VCaP (cell line): ENCODE data around the gene ZNF443.
"Not testable (repeated sequence)": the region's sequence is repeated elsewhere in the genome, so short reads cannot be mapped to it uniquely, and the experiment has no call there.

Experiments
- H3K27ac ChIP-seq: fragments of 450-650 bp; 2 replicates; pipeline ENCODE4 v1.5.1; 2017
- TF ChIP-seq, protein P1 (sequence below): fragments of 450-650 bp; conservative IDR thresholded peaks from 2 replicates; pipeline ENCODE4 v1.5.1; 2017; ENCODE audit warnings: mild to moderate bottlenecking, moderate library complexity

Gene ZNF443

DNA sequence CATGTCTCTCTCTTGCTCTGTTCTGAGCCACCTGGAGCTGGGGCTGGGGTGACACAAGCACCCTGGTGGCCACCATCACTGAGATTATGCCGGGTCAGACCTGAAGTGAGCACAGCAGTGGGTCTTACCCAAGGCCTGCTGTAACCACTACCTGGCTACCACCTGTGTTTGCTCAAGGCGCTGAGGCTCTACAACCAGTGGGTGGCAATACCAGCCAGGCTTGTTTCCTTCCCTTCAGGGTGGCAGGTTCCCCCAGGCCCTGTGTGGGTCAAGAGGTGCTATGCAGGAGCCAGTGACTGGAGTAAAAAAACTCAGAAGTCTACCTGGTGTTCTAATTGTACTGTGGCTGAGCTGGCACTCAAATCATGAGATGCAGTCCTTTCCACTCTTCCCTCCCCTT lies 8.0 kb upstream of the ZNF443 start:
- no peak overlapping the region for H3K27ac ChIP-seq
- TF ChIP-seq, protein P1, sequence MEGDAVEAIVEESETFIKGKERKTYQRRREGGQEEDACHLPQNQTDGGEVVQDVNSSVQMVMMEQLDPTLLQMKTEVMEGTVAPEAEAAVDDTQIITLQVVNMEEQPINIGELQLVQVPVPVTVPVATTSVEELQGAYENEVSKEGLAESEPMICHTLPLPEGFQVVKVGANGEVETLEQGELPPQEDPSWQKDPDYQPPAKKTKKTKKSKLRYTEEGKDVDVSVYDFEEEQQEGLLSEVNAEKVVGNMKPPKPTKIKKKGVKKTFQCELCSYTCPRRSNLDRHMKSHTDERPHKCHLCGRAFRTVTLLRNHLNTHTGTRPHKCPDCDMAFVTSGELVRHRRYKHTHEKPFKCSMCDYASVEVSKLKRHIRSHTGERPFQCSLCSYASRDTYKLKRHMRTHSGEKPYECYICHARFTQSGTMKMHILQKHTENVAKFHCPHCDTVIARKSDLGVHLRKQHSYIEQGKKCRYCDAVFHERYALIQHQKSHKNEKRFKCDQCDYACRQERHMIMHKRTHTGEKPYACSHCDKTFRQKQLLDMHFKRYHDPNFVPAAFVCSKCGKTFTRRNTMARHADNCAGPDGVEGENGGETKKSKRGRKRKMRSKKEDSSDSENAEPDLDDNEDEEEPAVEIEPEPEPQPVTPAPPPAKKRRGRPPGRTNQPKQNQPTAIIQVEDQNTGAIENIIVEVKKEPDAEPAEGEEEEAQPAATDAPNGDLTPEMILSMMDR: no peak

DNA sequence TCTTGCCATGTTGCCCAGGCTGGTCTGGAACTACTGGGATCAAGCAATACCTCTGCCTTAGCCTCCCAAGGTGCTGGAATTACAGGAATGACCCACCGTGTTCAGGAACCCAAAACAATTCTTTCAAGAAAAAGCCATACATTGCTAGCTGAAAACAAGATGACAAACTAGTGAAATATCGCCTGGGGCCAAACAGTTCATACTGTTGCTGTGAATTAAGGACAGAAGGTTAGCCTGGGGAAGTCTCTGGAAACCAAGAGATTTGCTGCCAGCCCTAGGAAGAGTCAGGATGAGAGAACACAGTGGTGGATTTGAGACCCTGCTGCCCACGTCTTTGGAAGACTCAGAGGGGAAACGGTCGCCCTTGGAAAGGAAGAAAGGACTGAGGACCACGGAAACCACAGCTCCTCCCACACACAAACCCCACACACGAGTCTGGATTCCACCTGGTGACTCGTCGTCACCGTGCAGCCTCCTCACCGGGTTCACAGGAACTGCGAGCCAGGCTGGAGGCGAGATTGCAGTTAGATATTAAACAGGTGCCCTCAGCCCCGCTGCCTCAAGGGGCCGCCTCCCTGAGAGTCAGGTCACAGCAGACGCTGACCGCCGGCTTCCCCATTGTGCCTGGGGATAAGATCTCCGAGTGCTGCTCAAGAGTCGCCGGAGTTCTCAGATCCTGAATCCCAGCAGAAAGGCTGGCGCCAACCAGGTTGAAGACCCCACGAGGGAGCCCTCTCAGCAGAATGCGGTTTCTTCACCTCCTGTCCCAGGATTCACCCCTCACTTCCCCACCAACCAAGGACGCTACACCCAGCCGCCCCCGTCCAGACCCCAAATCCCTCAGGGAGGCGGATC lies 908 bp downstream of the ZNF443 start:
- peak overlapping the region; percentile 79 for H3K27ac ChIP-seq

DNA sequence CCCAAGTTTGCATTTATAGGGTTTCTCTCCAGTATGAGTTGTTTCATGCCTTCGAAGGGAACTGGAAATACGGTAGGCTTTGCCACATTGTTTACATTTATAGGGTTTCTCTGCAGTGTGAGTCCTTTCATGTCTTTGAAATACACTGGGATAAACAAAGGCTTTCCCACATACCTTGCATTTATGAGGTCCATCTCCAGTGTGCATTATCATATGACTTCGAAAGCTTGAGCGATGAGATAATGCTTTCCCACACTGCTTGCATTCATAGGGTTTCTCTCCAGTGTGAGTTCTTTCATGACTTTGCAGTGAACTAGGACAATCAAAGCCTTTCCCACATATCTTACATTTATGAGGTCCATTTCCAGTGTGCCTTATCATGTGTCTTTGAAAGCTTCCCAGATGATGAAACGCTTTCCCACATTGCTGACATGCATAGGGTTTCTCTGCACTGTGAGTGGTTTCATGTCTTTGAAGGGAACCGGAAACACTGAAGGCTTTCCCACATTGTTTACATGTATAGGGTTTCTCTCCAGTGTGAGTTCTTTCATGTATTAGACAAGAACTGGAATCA lies 10.0 kb downstream of the ZNF443 start:
- H3K27ac ChIP-seq: not testable (repeated sequence)

DNA sequence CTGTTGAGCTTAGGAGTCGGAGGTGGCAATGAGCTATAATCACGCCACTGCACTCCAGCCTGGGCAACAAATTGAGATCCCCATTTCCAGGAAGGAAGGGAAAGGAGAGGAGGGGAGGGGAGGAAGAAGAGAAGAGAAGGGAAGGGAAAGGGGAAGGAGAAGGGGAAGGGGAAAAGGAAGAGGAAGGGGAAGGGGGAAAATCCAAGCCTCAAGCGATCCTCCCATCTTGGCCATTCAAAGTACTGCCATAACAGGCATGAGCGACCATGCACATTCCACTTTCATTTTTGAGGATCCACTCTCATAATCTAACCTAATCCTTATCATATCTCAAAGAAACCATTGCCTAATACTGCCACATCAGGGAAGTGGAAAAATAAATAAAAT lies 14.9 kb downstream of the ZNF443 start:
- H3K27ac ChIP-seq: no peak overlapping the region
- TF ChIP-seq, protein P1: no peak

DNA sequence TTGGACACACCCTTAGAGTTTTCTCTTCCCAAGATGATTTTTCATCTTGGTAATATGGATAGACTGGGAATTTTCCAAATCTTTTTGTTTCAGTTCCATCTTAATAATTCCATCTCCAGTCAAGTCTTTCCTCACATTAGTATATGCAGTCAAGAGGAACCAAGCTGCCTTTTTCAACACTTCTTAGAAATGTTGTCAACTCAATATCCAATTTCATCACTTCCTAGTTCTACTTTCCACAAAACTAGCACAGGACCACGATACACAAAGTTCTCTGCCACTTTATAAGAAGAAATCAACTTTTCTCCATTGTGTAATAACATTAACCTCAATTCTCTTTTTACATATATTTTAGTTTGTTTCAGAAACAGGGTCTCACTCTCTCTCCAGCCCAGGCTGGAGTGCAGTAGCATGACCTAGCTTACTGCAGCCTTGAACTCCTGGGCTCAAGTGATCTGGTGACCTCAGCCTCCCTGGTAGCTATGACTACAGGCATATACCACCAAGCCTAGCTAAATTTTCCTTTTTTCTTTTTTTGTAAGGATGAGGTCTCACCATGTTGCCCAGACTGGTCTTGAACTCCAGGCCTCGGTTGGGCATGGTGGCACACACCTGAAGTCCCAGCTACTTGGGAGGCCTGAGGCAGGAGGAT lies 15.5 kb downstream of the ZNF443 start:
- TF ChIP-seq, protein P1: no peak

DNA sequence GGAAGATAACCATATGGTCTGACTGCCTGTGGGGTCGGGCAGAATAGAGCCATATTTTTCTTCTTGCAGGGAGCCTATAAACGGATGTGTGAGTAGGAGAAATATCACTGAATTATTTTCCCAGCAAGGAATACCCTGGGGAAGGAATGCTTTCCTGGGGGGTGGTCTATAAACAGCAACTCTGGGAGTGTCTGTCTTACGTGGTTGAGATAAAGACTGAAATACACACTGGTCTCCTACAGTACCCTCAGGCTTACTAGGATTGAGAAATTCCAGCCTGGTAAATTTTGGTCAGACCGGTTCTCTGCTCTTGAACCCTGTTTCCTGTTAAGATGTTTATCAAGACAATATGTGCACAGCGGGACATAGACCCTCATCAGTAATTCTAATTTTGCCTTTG lies 23.5 kb downstream of the ZNF443 start:
- H3K27ac ChIP-seq: not testable (repeated sequence)

More for the DNA sequence above, 15.5 kb downstream of the ZNF443 start:
- no peak overlapping the region for H3K27ac ChIP-seq

DNA sequence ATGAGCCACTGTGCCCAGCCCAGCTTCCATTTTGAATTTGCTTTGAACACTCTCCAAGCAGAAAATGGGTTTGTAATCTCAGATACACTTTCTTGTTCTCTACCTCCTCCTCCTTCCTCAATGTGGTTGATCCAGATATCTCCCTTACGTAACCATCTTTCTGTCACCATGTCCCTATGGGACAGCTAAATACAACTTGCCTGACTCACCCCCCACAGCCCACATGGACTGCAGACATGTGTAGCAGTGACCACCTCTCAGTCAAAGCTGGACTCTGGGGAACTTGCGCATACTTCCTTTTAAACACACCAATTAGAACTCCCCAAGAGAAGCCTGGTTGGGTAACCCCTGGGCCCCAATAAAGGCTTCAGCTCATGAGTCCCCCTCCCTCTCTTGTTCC lies 28.9 kb downstream of the ZNF443 start:
- no peak overlapping the region for H3K27ac ChIP-seq

DNA sequence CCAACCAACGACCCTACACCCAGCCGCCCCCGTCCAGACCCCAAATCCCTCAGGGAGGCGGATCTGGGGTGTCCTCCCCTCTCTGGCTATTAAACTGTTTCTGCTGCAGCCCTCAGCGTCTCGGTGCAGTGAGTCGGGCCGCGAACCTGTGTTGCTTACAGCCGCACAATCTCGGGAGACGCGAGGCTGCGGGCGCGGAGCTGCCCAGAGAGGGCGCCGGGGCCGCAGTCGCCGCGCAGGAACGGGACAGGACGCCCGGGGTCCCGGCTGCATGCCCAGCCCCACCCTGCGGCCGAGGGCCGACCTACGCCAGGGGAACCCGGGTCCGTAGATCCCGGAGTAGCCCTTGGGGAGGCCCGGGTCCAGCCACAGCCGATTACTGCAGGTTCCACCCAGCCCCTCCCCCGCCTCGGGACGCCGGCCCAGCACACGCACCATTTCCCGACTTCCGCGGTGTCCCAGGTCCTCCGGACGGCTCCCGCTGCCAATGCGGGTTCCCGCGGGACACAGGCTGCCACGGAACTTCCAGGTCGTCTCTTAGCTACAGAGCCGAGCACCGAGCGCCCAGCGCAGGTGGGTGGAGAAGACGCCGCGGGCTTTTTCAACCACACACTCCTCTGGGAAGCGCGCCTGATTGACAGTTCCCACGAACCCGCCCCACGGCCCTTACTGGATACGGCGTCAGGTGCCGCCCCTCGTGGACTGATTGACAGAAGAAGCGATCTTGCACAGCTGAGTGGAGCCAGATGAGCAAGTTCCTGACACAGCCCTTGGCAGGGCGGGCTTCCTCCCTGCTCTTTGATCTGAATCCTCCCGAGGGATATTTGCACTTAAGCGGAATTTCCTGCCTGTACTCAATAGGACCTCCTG lies 40.0 kb downstream of the ZNF443 start, which contains the start of gene ZNF799:
TSS of gene ZNF799 (minus strand) at position 639 of the 870 bp plus-strand sequence. CDS start at position 438, 201 bp downstream.
- TF ChIP-seq, protein P1: peak; percentile 24; the same call in 1 of the 2 replicates
- peak within 1 kb of the TSS; percentile 87 for H3K27ac ChIP-seq

More for the DNA sequence above, 28.9 kb downstream of the ZNF443 start:
- TF ChIP-seq, protein P1: no peak

DNA sequence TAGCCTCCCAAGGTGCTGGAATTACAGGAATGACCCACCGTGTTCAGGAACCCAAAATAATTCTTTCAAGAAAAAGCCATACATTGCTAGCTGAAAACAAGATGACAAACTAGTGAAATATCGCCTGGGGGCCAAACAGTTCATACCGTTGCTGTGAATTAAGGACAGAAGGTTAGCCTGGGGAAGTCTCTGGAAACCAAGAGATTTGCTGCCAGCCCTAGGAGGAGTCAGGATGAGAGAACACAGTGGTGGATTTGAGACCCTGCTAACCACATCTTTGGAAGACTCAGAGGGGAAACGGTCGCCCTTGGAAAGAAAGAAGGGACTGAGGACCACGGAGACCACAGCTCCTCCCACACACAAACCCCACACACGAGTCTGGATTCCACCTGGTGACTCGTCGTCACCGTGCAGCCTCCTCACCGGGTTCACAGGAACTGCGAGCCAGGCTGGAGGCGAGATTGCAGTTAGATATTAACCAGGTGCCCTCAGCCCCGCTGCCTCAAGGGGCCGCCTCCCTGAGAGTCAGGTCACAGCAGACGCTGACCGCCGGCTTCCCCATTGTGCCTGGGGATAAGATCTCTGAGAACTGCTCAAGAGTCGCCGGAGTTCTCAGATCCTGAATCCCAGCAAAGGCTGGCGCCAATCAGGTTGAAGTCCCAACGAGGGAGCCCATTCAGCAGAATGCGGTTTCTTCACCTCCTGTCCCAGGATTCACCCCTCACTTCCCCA lies 40.8 kb downstream of the ZNF443 start:
- H3K27ac ChIP-seq: peak overlapping the region; percentile 87

DNA sequence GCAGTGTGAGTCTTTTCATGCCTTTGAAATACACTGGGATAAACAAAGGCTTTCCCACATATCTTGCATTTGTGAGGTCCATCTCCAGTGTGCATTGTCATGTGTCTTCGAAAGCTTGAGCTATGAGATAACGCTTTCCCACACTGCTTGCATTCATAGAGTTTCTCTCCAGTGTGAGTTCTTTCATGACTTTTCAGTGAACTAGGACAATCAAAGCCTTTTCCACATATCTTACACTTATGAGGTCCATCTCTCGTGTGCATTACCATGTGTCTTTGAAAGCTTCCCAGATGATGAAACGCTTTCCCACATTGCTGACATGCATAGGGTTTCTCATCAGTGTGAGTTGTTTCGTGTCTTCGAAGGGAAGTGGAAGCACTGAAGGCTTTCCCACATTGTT lies 49.7 kb downstream of the ZNF443 start:
- not testable (repeated sequence) for H3K27ac ChIP-seq

DNA sequence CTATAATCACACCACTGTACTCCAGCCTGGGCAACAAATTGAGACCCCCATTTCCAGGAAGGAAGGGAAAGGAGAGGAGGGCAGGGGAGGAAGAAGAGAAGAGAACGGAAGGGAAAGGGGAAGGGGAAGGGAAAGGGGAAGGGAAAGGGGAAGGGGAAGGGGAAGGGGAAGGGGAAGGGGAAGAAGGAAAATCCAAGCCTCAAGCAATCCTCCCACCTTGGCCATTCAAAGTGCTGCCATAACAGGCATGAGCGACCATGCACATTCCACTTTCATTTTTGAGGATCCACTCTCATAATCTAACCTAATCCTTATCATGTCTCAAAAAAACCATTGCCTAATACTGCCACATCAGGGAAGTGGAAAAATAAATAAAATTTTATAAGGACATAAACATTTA lies 54.5 kb downstream of the ZNF443 start:
- H3K27ac ChIP-seq: not testable (repeated sequence)
